Esophagus muscularis mucosa (tissue), 4 donors: ENCODE measurements around the gene SNRNP70. TPM values are rescaled to one million over a fixed set of nuclear protein-coding genes. Genes with fewer than 3 reads are reported as not detected.
"Not testable (repeated sequence)": the region's sequence is repeated elsewhere in the genome, so short reads cannot be mapped to it uniquely, and the experiment has no call there.

ENCODE experiments used
- DNase-seq: peaks from one replicate; pipeline ENCODE4 v3.0.0-alpha.2; 2017; ENCODE audit errors: extremely low spot score
- H3K27ac ChIP-seq, 4 donors: fragments of 200-600 bp; sonication (generic); replicated peaks in 1 of 4; 1 replicate in 3 of 4; 2 replicates in 1 of 4; pipeline ENCODE4 v1.5.1; 2016 to 2019; ENCODE audit warnings: mild to moderate bottlenecking in 1 of 4
- H3K27me3 ChIP-seq, 4 donors: fragments of 200-600 bp; sonication (generic); one replicate each; pipeline versions ENCODE4 v1.5.1 to v1.6.0; 2016 to 2019
- H3K36me3 ChIP-seq, 4 donors: fragments of 200-600 bp; sonication (generic); one replicate each; pipeline ENCODE4 v1.5.1; 2016 to 2019
- H3K4me1 ChIP-seq, 4 donors: fragments of 200-600 bp; sonication (generic); one replicate each; pipeline ENCODE4 v1.5.1; 2016 to 2019
- H3K4me3 ChIP-seq, 4 donors: fragments of 200-600 bp; sonication (generic); 1 replicate in 2 of 4; 2 replicates in 2 of 4; pipeline ENCODE4 v1.5.1; 2016 to 2019; ENCODE audit warnings: mild to moderate bottlenecking in 4 of 4, moderate library complexity in 1 of 4
- H3K9me3 ChIP-seq, 4 donors: fragments of 200-600 bp; sonication (generic); 1 replicate in 3 of 4; 2 replicates in 1 of 4; pipeline ENCODE4 v1.5.1; 2016 to 2019
- CTCF ChIP-seq, 3 experiments: fragments of 200-600 bp in 2 of 3; fragments of 450-650 bp in 1 of 3; sonication (generic) in 2 of 3; IDR thresholded peaks; one replicate each; pipeline ENCODE4 v1.5.1; 2017 to 2019; ENCODE audit warnings: antibody characterized with exemption in 3 of 3, mild to moderate bottlenecking in 2 of 3, moderate library complexity in 1 of 3
- EP300 ChIP-seq: sonication (generic); formaldehyde crosslinking; IDR thresholded peaks from one replicate; pipeline ENCODE4 v1.6.1; 2017; ENCODE audit warnings: antibody characterized with exemption
- POLR2A ChIP-seq: fragments of 450-650 bp; IDR thresholded peaks from one replicate; pipeline ENCODE4 v1.6.1; 2017; ENCODE audit warnings: antibody characterized with exemption, moderate library complexity, mild to moderate bottlenecking, low read depth
- POLR2AphosphoS5 ChIP-seq, 2 donors: sonication (generic); formaldehyde crosslinking; IDR thresholded peaks; one replicate each; pipeline ENCODE4 v1.6.1; 2017; ENCODE audit warnings: antibody characterized with exemption in 2 of 2
- WGBS: methylation state at CpG from one replicate; pipeline ENCODE4 v1.1.5; 2018; 5-methylcytosine and 5-hydroxymethylcytosine counted together
- intact Hi-C: fragments of 100-400 bp; cut with DNase I; formaldehyde crosslinking; loops from one replicate; pipeline ENCODE4 v1.15.1; 2023
- total RNA-seq, 4 donors: library from RNA; depleted of rRNA; stranded (reverse); fragments of >200 nt; gene quantifications; one replicate each; pipeline versions ENCODE4 v1.1.0 to v1.2.1, GENCODE V29; 2016

SNRNP70 gene
- total RNA-seq, 4 donors from 2014 or later = 101 to 209 (median 145) TPM

GRCh38 chr19:49071860-49072547 lies 13.2 kb upstream of the SNRNP70 start:
- peaks cover 5 to 20% (median 9%) of the 10 kb centered on the region in 4 donors for H3K4me1 ChIP-seq
- no peaks in the 10 kb centered on the region for H3K36me3 ChIP-seq
- H3K9me3 ChIP-seq = no peaks in the 10 kb centered on the region
- no peak for DNase-seq
- H3K27me3 ChIP-seq = peaks cover 7 to 76% (median 43%) of the 10 kb centered on the region in 4 donors
- WGBS = 6% methylated on average over 16 of the region's 93 CpGs
- intact Hi-C loops = no loop called here
- H3K4me3 ChIP-seq = peak overlapping the region; percentile 10 to 20 (median 16)
- TF ChIP-seq POLR2A (no peak), POLR2AphosphoS5 (IDR thresholded peaks at IDR 0.05) (no peak), CTCF (IDR thresholded peaks at IDR 0.05) (no peak), EP300 (no peak)
- no peak overlapping the region for H3K27ac ChIP-seq

GRCh38 chr19:49073514-49074378 lies 11.5 kb upstream of the SNRNP70 start:
- Histone ChIP-seq H3K4me3 (no peak overlapping the region), H3K27ac (no peak overlapping the region), H3K9me3 (no peaks in the 10 kb centered on the region), H3K27me3 (peaks cover 7 to 58% (median 39%) of the 10 kb centered on the region in 4 donors), H3K4me1 (peaks cover 5 to 20% (median 9%) of the 10 kb centered on the region in 4 donors), H3K36me3 (no peaks in the 10 kb centered on the region)
- WGBS = 60% methylated on average over 22 of the region's 23 CpGs
- intact Hi-C loops = no loop called here
- no peak for TF ChIP-seq POLR2A
- no peak for TF ChIP-seq POLR2AphosphoS5 (IDR thresholded peaks at IDR 0.05)
- no peak for TF ChIP-seq EP300
- TF ChIP-seq CTCF (IDR thresholded peaks at IDR 0.05) = no peak
- DNase-seq = no peak

- H3K27ac ChIP-seq, intact Hi-C loops, H3K36me3 ChIP-seq, DNase-seq, H3K9me3 ChIP-seq, H3K4me3 ChIP-seq: not testable (repeated sequence)
- TF ChIP-seq CTCF (IDR thresholded peaks at IDR 0.05) (peak; percentile 57 to 86 (median 72)), POLR2AphosphoS5 (IDR thresholded peaks at IDR 0.05) (peak in 1 of 2 donors; percentile 22)
- WGBS = 21% methylated on average over 8 of the region's 9 CpGs
- H3K4me1 ChIP-seq = peaks cover 5 to 20% (median 9%) of the 10 kb centered on the region in 4 donors
- peaks cover 7 to 47% (median 37%) of the 10 kb centered on the region in 4 donors for H3K27me3 ChIP-seq
Observed at GRCh38 chr19:49074869-49075268, 10.4 kb upstream of the SNRNP70 start.

- peaks cover 3 to 7% (median 5%) of the 10 kb centered on the region in 4 donors for H3K4me1 ChIP-seq
- H3K36me3 ChIP-seq = no peaks in the 10 kb centered on the region
- no peak overlapping the region for H3K27ac ChIP-seq
- no peaks in the 10 kb centered on the region for H3K9me3 ChIP-seq
- intact Hi-C loops = no loop called here
- no peak for TF ChIP-seq POLR2AphosphoS5 (IDR thresholded peaks at IDR 0.05)
- TF ChIP-seq POLR2A = no peak
- no peak for TF ChIP-seq CTCF (IDR thresholded peaks at IDR 0.05)
- no peak for TF ChIP-seq EP300
- no peak overlapping the region for H3K4me3 ChIP-seq
- no peak for DNase-seq
- H3K27me3 ChIP-seq = no peaks in the 10 kb centered on the region
- WGBS = 90% methylated on average over 4 of the region's 4 CpGs
Observed at GRCh38 chr19:49080392-49080791, 4.9 kb upstream of the SNRNP70 start.
